DMS114 treated with DMSO at 0.1 percent for 48 hours (cell line): ENCODE data around the gene MYO5B.
A peak's percentile ranks its signal among the peaks of the same experiment; 100 is the strongest.

Source experiments
- DNase-seq: peaks from one replicate; lab custom pipeline; 2025; ENCODE audit not compliant: unreplicated experiment; lab: John Stamatoyannopoulos, UW

Gene MYO5B

GRCh38 chr18:49859725-49860124 is 335.2 kb downstream of the MYO5B start:
- DNase-seq, result no peak

- DNase-seq, result no peak
These were observed 336.0 kb downstream of the MYO5B start for GRCh38 chr18:49859021-49859359.

DNA sequence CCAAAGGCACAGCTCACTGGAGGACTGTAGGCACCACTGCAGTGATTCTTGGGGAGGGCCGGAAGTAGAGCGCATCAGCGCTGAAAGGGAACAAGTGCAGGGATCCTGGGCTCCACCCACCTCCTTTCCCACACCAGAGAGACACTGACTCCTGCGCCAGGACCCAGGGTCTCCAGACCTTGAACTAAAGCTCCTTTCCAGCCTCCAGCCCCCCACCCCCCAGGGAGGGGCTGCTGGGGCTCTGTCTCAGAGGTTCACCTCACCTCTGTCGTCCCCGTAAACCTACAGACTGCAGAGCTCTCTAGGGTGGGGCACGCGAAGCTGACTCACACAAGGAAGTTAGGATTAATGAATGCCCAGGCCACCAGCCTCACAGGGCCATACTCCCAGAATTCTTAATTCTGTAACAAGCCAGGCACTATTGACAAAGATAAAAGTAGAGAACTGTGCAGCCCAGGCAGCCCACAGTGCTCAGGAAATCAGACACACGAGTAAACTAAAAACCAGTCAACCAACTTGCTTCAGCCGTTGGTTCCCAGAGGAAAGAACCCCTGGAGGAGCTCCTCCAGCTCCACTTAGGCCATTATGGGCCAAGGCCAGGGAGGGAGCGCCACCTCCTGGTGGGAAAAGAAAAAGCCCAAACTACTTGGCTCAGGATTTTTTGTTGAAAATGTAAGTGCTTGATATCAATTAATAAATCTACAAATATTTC is 336.5 kb downstream of the MYO5B start:
- peak; percentile 25 for DNase-seq

- no peak for DNase-seq
These were observed 337.2 kb downstream of the MYO5B start for GRCh38 chr18:49857708-49858107.

DNA sequence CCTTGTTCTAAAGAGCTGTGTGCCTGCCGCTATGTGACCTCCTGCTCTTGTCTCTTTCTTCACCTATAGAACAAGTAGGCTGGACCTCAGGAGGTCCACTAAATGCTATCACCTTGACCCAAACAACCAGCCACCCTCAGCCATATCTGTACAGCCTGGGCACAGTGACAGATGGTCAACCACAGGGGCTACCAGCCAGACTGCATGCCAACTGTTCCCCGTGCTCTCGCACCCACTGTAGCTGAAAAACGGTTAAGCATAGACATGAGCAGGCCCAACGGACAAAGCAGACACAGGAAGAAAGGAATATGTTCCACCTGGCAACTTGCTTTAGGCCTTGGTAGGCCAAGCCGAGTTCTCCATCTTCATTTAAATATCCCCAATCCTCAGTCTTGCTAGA is 338.5 kb downstream of the MYO5B start:
- no peak for DNase-seq

DNA sequence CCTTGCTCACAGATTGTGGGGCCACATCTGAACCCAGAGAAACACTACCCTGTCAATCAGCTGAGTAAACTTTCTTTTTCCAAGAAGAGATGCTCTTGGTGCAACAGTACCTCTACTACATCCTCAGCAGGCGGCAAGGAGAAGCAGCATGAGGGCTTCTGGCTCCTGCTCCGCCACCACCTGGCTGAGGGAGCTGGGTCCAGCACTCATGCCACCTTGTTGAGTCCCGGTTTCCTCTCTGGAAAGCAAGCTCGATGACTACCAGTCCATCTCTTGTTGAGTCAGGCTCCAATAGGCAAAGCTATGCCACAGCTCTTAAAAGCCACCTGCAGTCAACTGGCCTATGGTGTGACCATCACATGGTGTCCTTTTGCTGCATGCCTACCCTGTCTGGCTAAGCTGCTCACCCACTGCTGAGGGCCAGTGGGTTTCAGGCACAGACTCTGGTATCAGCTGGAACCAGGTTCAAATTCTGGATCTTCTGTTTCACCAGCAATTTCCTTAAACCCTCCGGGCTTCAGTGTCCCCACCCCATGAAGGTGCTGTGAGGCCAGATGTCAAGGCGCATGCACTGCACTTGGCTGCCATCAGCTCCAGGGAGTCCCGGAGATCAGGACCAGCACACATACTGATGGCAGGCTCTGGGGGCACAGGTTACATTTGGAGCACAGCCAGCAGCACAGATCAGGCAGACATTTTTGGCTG is 339.1 kb downstream of the MYO5B start:
- no peak for DNase-seq

- no peak for DNase-seq
These were observed 340.3 kb downstream of the MYO5B start for GRCh38 chr18:49854681-49855080.

GRCh38 chr18:49853436-49853835 is 341.5 kb downstream of the MYO5B start:
- DNase-seq, result no peak

GRCh38 chr18:49853011-49853410 is 341.9 kb downstream of the MYO5B start:
- DNase-seq, result no peak

DNA sequence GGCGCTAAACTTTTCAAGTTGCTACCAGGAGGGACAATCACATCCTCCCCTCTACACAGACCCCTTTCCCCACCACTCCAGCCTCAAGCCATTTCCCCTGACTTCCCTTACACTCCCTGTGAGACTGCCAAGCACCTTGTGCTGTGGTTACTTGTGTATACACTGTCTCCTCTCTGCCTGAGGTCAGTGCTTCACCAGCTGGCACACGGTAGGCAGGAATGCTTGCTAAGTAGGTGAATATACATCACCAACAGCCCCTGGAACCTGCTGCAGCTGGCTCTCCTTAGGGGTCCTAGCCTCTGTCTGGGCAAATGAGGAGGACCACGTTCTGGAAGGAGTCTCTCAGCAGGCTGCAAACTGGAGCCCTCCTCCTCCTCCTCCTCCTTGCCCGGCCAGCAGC is 343.3 kb downstream of the MYO5B start:
- no peak for DNase-seq

DNA sequence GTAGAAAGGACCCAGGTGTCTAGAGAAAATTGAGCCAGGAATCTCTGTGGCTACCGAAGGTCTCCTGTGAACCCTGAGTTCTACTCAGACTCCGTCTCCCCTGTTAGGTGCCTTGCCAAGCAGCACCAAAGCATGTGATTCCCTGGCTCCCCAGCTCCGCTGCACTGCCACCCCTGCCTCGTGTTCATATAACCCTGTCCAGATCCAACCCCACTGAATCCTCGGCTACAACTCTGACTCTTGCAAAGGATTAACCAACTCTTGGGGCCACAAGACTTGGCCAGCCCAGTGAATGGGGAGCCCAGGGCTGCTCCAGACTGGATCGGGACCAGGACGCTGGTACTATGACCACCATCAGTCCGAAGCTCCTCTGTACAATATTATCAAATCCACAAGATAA is 344.3 kb downstream of the MYO5B start:
- DNase-seq, result no peak

- no peak for DNase-seq
These were observed 345.4 kb downstream of the MYO5B start for GRCh38 chr18:49849331-49850217.

DNA sequence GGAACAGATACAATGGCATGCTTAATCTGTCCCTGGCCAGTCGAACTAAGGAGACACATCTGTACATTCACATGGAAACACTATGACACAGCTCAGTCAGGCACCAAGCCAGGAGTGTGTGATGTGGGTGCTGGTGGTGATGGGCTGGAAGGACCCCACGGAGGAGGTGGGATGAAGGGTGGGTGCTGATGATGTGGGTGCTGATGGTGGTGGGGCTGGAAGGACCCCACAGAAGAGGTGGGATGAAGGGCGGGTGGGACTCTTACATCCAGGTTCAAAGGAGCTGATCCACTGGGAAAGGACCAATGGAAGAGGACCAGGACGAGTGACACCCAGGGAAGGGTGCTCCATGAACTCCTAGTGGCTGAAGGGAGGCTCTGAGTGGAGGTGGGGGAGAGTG is 346.8 kb downstream of the MYO5B start:
- DNase-seq, result no peak

- DNase-seq, result no peak
These were observed 347.4 kb downstream of the MYO5B start for GRCh38 chr18:49847524-49847923.

DNA sequence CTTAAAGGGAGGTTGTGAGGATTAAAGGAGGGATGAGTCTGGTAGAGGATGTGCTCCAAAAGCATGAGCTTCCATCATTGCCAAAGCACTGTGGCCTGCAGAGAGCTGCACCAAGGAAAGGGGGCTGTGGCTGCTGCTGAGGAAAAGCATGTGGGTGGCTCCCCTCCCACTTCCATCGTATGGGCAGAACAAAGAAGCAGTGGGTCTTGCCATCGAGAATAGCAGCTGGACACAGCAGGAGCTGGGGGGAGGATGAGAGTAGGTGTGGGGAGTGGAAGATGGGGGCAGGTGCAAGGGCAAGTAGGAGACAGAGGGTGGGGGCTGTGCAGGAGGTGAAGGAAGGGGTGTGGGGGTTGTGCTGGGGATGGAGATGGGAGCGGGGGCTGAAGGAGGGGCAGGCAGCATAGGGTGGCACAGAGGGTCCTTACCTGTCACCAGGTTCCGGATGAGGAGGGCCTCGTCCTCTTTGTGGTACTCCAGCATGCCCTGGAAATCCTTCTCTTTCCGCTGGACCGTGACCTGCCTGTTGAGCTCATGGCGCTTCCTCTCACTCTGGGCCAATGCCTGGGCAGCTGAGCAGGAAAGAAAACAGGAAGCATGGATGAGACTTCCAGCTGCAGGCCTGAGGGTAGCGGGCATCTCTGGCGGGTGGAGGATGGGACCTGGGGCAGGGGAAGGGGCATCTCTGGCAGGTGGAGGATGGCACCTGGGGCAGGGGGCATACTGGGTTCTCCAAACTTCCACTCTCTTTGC is 348.1 kb downstream of the MYO5B start:
- no peak for DNase-seq

DNA sequence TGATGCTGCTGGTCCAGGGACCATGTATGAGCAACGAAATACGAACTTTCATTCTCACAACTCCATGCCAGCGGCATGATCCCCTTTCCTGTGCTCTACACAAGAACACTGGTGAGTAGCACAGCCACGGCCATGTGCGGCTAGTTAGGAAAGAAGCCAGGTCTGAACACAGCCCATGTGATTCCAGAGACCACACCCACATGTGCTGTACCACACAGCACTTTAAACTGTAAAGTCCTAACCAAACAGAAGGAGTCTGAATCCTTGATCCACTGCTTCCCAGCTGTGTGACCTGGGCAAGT is 348.6 kb downstream of the MYO5B start:
- no peak for DNase-seq

DNA sequence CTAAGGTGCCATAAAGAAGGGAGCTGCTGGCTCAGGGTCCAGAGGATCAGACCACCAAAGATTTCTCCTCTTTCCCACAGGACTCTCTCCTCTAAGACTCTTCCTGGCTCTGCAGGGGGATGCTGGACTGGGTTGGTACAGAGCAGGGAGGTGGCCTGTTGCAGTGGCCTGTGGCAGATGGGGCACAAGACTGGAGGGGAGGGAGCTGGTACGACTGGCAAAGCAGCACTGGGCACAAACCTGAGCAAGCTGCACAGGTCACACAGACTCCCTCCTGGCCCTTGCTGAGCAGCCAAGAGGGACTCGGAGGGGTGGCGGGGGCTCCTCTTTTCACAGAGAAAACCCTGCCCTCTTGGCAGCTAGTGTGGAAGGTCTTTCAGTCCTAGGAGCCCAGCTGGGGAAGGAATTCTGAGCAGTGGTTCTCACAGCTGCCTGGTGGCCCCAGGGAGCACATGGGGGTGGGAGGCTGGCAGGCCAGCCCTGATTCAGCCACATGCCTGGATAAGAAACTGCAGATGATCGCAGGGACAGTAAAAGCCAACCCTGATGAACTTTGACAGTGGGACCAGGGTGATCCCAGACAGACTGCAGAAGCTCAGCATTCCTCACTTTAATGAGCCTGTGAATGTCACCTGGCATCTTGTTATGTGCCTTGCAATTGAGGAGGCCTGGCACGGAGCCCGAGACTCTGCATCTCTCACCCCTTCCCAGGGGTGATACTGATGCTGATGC is 349.2 kb downstream of the MYO5B start:
- no peak for DNase-seq

GRCh38 chr18:49844903-49845302 is 350.0 kb downstream of the MYO5B start:
- no peak for DNase-seq

- no peak for DNase-seq
These were observed 350.9 kb downstream of the MYO5B start for GRCh38 chr18:49843778-49844625.

- DNase-seq, result no peak
These were observed 351.8 kb downstream of the MYO5B start for GRCh38 chr18:49843131-49843530.
